Lower lobe of right lung (tissue), 2 donors: ENCODE data around the gene HIPK2. TPM values are rescaled to one million over a fixed set of nuclear protein-coding genes. Genes with fewer than 3 reads are reported as not detected.

Source experiments
- ATAC-seq, 2 donors: fragments of 200-7000 bp; cut with Tn5 transposase; one replicate each; pipeline ENCODE4 v1.9.1; 2020 to 2022; ENCODE audit warnings: mild to moderate bottlenecking in 2 of 2, moderate library complexity in 2 of 2
- DNase-seq: peaks from one replicate; pipeline ENCODE4 v3.0.0-alpha.2; 2020
- H3K27ac ChIP-seq: fragments of 200-600 bp; one replicate; pipeline ENCODE4 v1.8.0; 2022
- H3K27me3 ChIP-seq: fragments of 200-600 bp; one replicate; pipeline ENCODE4 v1.8.0; 2022; ENCODE audit warnings: low read depth
- H3K36me3 ChIP-seq: fragments of 200-600 bp; one replicate; pipeline ENCODE4 v1.8.0; 2022; ENCODE audit warnings: mild to moderate bottlenecking
- H3K4me1 ChIP-seq: fragments of 200-600 bp; one replicate; pipeline ENCODE4 v1.8.0; 2022
- H3K4me3 ChIP-seq: fragments of 200-600 bp; one replicate; pipeline ENCODE4 v1.8.0; 2022; ENCODE audit warnings: mild to moderate bottlenecking
- H3K9me3 ChIP-seq: fragments of 200-600 bp; one replicate; pipeline ENCODE4 v1.8.0; 2022
- CTCF ChIP-seq: fragments of 200-600 bp; IDR thresholded peaks from one replicate; pipeline ENCODE4 v1.8.0; 2022; ENCODE audit warnings: antibody characterized with exemption, mild to moderate bottlenecking
- intact Hi-C: fragments of 100-400 bp; cut with DNase I; formaldehyde crosslinking; loops from one replicate; pipeline ENCODE4 v1.11.0; 2022
- total RNA-seq: library from RNA; stranded (reverse); fragmentation: NEBNext Ultra II Directional; extraction: Animal tissue kit (Norgen Biotek cat#: 25700); gene quantifications from one replicate; pipeline ENCODE4 v1.2.1, GENCODE V29; 2021
- donor health status: DM: no; HTN: yes; CAD: no; lungs with severe emphysema.

HIPK2 gene
- total RNA-seq, 1 donor from 2014 or later: 81.0 TPM

GRCh38 chr7:139574618-139575337 lies 203.0 kb downstream of the HIPK2 start:
- no peak overlapping the region for H3K4me3 ChIP-seq
- no peak for DNase-seq
- H3K36me3 ChIP-seq: peaks cover 91% of the 10 kb centered on the region
- H3K27me3 ChIP-seq: no peaks in the 10 kb centered on the region
- no peaks in the 10 kb centered on the region for H3K4me1 ChIP-seq
- ATAC-seq: no peak
- intact Hi-C loops: no loop called here
- no peak for TF ChIP-seq CTCF
- H3K9me3 ChIP-seq: no peaks in the 10 kb centered on the region
- no peak overlapping the region for H3K27ac ChIP-seq

GRCh38 chr7:139573871-139574270 lies 203.9 kb downstream of the HIPK2 start:
- H3K27ac ChIP-seq: no peak overlapping the region
- ATAC-seq (no peak), DNase-seq (no peak)
- peaks cover 88% of the 10 kb centered on the region for H3K36me3 ChIP-seq
- TF ChIP-seq CTCF: no peak
- H3K4me1 ChIP-seq: no peaks in the 10 kb centered on the region
- no peaks in the 10 kb centered on the region for H3K27me3 ChIP-seq
- intact Hi-C loops: no loop called here
- no peak overlapping the region for H3K4me3 ChIP-seq
- no peaks in the 10 kb centered on the region for H3K9me3 ChIP-seq

GRCh38 chr7:139572704-139573385 lies 205.0 kb downstream of the HIPK2 start:
- H3K4me1 ChIP-seq: no peaks in the 10 kb centered on the region
- intact Hi-C loops: no loop called here
- no peak for DNase-seq

GRCh38 chr7:139572071-139572470 lies 205.7 kb downstream of the HIPK2 start:
- ATAC-seq (no peak), DNase-seq (no peak)
- H3K27ac ChIP-seq: no peak overlapping the region
- no peaks in the 10 kb centered on the region for H3K27me3 ChIP-seq
- no peak overlapping the region for H3K4me3 ChIP-seq
- no peaks in the 10 kb centered on the region for H3K9me3 ChIP-seq
- TF ChIP-seq CTCF: no peak
- intact Hi-C loops: no loop called here
- no peaks in the 10 kb centered on the region for H3K4me1 ChIP-seq
- peaks cover 74% of the 10 kb centered on the region for H3K36me3 ChIP-seq

More at GRCh38 chr7:139572704-139573385, 205.0 kb downstream of the HIPK2 start:
- peak in 1 of 2 donors; percentile 6 for ATAC-seq
- TF ChIP-seq CTCF: no peak
- Histone ChIP-seq H3K27ac (no peak overlapping the region), H3K9me3 (no peaks in the 10 kb centered on the region), H3K27me3 (no peaks in the 10 kb centered on the region), H3K4me3 (no peak overlapping the region), H3K36me3 (peaks cover 80% of the 10 kb centered on the region)

GRCh38 chr7:139571651-139572050 lies 206.1 kb downstream of the HIPK2 start:
- no peaks in the 10 kb centered on the region for H3K27me3 ChIP-seq
- H3K4me3 ChIP-seq: no peak overlapping the region
- intact Hi-C loops: no loop called here
- no peak for TF ChIP-seq CTCF
- H3K36me3 ChIP-seq: peaks cover 73% of the 10 kb centered on the region
- no peak for DNase-seq
- H3K9me3 ChIP-seq: no peaks in the 10 kb centered on the region
- no peaks in the 10 kb centered on the region for H3K4me1 ChIP-seq
- ATAC-seq: no peak
- H3K27ac ChIP-seq: no peak overlapping the region
